ENCODE measurements around the gene FHOD3.

GRCh38 chr18:36304723-36305122 is 7.2 kb downstream of the FHOD3 start:
- TF ChIP-seq CTCF (IDR thresholded peaks at IDR 0.05) (no peak), POLR2AphosphoS5 (IDR thresholded peaks at IDR 0.05; ENCODE audit: low read depth, low read length) (no peak), REST (IDR thresholded peaks at IDR 0.05; ENCODE audit: insufficient read depth in 1 of 2, low read depth in 2 of 2, low read length in 1 of 2) (no peak), SIN3A (IDR thresholded peaks at IDR 0.05; ENCODE audit: borderline replicate concordance, insufficient read depth, low read depth, low read length) (no peak)

Measured in Panc1 (cell line).